ENCODE measurements around the gene B3GNT4.
A peak's percentile ranks its signal among the peaks of the same experiment; 100 is the strongest.
"Not testable (repeated sequence)": the region's sequence is repeated elsewhere in the genome, so short reads cannot be mapped to it uniquely, and the experiment has no call there.

The B3GNT4 gene

GRCh38 chr12:122176473-122176872 is 27.0 kb upstream of the B3GNT4 start:
- not testable (repeated sequence) for H3K4me1 ChIP-seq (ENCODE audit: insufficient read depth, low read length); H3K36me3 ChIP-seq (ENCODE audit: insufficient read depth, low read length); H3K9me3 ChIP-seq (ENCODE audit: control insufficient read depth, insufficient read depth, low read length); H3K9ac ChIP-seq (ENCODE audit: low read depth, low read length)

DNA sequence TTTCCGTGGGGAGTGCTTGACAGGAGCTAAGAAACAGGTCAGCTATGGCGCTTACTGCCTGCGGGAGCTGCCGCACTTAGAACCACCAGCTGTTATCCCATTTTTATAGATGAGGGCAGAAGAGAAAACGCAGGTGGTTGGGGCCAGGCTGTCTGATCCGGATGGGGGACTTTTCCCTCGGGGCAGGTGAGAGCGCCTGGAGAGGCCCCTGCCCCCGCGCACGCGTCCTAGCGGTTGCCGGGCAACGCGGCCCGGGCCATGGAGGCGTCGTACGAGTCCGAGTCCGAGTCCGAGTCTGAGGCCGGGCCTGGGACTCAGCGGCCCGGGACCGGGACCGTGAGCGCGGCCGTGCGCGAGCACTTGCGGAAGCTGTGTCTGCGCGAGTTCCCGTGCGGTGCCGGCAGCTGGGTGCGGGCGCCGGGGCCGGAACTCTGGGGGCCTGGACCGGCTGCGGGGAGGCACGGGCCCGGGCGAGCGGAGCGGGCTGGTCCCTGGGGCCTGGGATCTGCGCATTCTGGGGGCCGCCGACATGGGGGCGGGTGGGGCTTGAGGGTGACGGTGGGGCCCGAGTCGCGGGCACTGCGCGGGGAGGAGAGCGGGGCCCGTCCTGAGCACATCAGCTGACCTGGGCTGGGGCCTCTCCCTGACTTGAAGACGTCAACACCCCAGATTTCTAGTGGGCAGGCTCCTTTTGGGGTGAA is 20.5 kb upstream of the B3GNT4 start, which contains the start of gene LRRC43:
TSS of gene LRRC43 (plus strand) at position 237 of the 701 bp plus-strand sequence. CDS start at position 259, 22 bp downstream.
- Histone ChIP-seq H3K36me3 (ENCODE audit: insufficient read depth, low read length) (no peaks in the 10 kb centered on the region), H3K9me3 (ENCODE audit: control insufficient read depth, insufficient read depth, low read length) (no peaks in the 10 kb centered on the region), H3K4me1 (ENCODE audit: insufficient read depth, low read length) (peaks cover 5% of the 10 kb centered on the region; the same call in 1 of the 2 replicates), H3K9ac (ENCODE audit: low read depth, low read length) (peak within 1 kb of the TSS; percentile 60; the same call in 1 of the 2 replicates)

DNA sequence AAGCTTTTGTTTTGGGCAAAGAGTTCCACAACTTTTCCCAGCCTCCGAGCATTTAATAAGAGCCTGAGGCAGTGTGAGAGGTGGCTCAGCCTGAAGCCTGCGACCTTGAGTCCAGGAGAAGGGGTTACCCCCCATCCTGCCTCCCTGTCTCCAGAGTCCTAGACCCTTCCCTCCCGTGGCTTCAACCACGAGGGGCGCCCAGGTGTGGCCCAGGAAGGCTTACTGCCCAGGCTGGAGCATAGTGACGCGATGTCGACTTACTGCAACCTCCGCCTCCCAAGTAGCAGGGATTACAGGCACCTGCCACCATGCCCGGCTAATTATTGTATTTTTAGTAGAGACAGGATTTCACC is 19.9 kb upstream of the B3GNT4 start:
- H3K9ac ChIP-seq (ENCODE audit: low read depth, low read length): peak overlapping the region; percentile 60; the same call in 1 of the 2 replicates
- H3K4me1 ChIP-seq (ENCODE audit: insufficient read depth, low read length): peaks cover 5% of the 10 kb centered on the region; the same call in 1 of the 2 replicates
- H3K36me3 ChIP-seq (ENCODE audit: insufficient read depth, low read length): no peaks in the 10 kb centered on the region
- H3K9me3 ChIP-seq (ENCODE audit: control insufficient read depth, insufficient read depth, low read length): no peaks in the 10 kb centered on the region

GRCh38 chr12:122184517-122184916 is 19.0 kb upstream of the B3GNT4 start:
- Histone ChIP-seq H3K9ac (ENCODE audit: low read depth, low read length) (no peak overlapping the region), H3K9me3 (ENCODE audit: control insufficient read depth, insufficient read depth, low read length) (no peaks in the 10 kb centered on the region), H3K36me3 (ENCODE audit: insufficient read depth, low read length) (no peaks in the 10 kb centered on the region), H3K4me1 (ENCODE audit: insufficient read depth, low read length) (peaks cover 5% of the 10 kb centered on the region; the same call in 1 of the 2 replicates)

DNA sequence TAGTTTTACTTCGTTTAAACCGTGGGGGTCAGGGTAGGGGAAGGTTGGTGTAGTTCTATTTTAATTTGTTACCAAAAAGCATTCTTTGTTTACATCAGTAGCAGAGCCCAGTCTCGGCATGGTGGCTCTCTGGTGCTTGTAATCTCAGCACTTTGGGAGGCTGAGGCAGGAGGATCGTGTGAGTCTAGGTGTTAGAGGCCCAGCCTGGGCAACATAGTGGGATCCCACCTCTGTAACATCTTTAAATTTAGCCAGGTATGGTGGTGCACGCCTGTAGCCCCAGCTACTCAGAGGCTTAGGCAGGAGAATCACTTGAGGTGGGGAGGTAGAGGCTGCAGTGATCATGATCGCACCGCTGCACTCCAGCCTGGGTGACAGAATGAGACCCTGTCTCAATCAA is 18.4 kb upstream of the B3GNT4 start:
- Histone ChIP-seq H3K36me3 (ENCODE audit: insufficient read depth, low read length) (no peaks in the 10 kb centered on the region), H3K9me3 (ENCODE audit: control insufficient read depth, insufficient read depth, low read length) (no peaks in the 10 kb centered on the region), H3K9ac (ENCODE audit: low read depth, low read length) (no peak overlapping the region), H3K4me1 (ENCODE audit: insufficient read depth, low read length) (peaks cover 5% of the 10 kb centered on the region; the same call in 1 of the 2 replicates)

- H3K4me1 ChIP-seq (ENCODE audit: insufficient read depth, low read length): peaks cover 5% of the 10 kb centered on the region; the same call in 1 of the 2 replicates
- no peak overlapping the region for H3K9ac ChIP-seq (ENCODE audit: low read depth, low read length)
- no peaks in the 10 kb centered on the region for H3K9me3 ChIP-seq (ENCODE audit: control insufficient read depth, insufficient read depth, low read length)
- H3K36me3 ChIP-seq (ENCODE audit: insufficient read depth, low read length): no peaks in the 10 kb centered on the region
Measured at GRCh38 chr12:122185494-122186082, 17.9 kb upstream of the B3GNT4 start.

DNA sequence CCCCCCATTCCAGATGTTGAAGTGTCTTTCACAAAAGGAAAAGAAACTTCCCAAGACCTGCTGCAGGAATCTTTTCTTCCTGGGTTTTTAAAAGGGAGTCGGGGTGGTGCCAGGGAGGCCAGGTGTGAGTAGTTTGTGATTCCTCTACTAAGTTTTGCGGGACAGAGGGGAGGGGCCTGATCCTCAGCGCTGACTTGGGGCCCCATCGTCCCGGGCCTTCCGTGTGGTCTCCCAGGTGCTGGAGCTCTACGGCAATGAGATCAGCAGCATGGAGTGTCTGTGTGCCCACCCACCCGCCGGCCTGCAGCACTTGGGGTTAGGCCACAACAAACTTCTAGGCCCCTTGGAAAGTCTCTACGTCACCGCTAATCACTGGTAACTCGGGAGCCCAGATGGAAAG is 16.0 kb upstream of the B3GNT4 start:
- Histone ChIP-seq H3K4me1 (ENCODE audit: insufficient read depth, low read length) (peaks cover 5% of the 10 kb centered on the region; the same call in 1 of the 2 replicates), H3K9ac (ENCODE audit: low read depth, low read length) (no peak overlapping the region), H3K36me3 (ENCODE audit: insufficient read depth, low read length) (no peaks in the 10 kb centered on the region), H3K9me3 (ENCODE audit: control insufficient read depth, insufficient read depth, low read length) (no peaks in the 10 kb centered on the region)

- H3K36me3 ChIP-seq (ENCODE audit: insufficient read depth, low read length): no peaks in the 10 kb centered on the region
- peaks cover 5% of the 10 kb centered on the region; the same call in 1 of the 2 replicates for H3K4me1 ChIP-seq (ENCODE audit: insufficient read depth, low read length)
- H3K9me3 ChIP-seq (ENCODE audit: control insufficient read depth, insufficient read depth, low read length): no peaks in the 10 kb centered on the region
- no peak overlapping the region for H3K9ac ChIP-seq (ENCODE audit: low read depth, low read length)
Measured at GRCh38 chr12:122189626-122190475, 13.7 kb upstream of the B3GNT4 start.

- Histone ChIP-seq H3K9me3 (ENCODE audit: control insufficient read depth, insufficient read depth, low read length) (no peaks in the 10 kb centered on the region), H3K36me3 (ENCODE audit: insufficient read depth, low read length) (no peaks in the 10 kb centered on the region), H3K9ac (ENCODE audit: low read depth, low read length) (no peak overlapping the region), H3K4me1 (ENCODE audit: insufficient read depth, low read length) (peaks cover 5% of the 10 kb centered on the region; the same call in 1 of the 2 replicates)
Measured at GRCh38 chr12:122190842-122191668, 12.5 kb upstream of the B3GNT4 start.

DNA sequence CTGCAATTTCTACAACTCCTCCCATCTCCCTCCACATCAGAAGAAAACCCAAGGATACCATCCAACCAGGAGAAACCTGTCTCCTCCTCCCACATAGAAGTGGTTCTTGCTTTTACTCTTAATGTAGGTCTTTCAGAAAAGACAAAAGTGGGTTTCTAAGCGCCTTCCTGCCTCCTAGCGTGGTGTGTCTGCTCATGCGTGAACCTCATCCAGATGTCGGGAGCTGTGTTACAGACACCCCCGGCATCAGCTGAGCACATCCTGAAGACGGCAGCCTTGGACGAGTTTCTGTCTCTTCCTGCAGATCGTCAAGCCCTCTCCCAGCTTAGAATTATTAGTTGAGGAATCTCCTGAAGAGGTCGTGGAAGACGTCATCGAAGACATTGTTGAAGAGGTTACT is 11.1 kb upstream of the B3GNT4 start:
- Histone ChIP-seq H3K9ac (ENCODE audit: low read depth, low read length) (no peak overlapping the region), H3K36me3 (ENCODE audit: insufficient read depth, low read length) (no peaks in the 10 kb centered on the region), H3K4me1 (ENCODE audit: insufficient read depth, low read length) (peaks cover 3% of the 10 kb centered on the region; the same call in 1 of the 2 replicates)

DNA sequence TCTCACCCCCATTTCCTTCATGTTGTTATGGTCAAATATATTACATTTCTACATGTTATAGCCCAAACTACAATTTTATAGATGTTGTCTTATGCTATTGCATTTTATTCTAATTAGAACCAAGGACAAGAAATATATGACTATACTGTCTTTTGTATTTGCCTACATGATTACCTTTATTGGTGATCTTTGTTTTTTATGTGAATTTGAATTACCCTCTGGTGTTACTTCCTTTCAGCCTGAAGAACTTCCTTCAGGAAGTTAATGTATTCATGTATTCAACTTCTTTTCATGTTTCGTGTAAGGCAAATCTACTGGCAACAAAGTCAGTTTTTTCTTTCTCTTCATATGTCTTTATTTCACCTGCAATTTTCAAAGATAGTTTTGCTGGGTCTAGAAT is 8.7 kb upstream of the B3GNT4 start:
- H3K36me3 ChIP-seq (ENCODE audit: insufficient read depth, low read length): no peaks in the 10 kb centered on the region
- H3K9me3 ChIP-seq (ENCODE audit: control insufficient read depth, insufficient read depth, low read length): no peaks in the 10 kb centered on the region
- H3K4me1 ChIP-seq (ENCODE audit: insufficient read depth, low read length): no peaks in the 10 kb centered on the region
- no peak overlapping the region for H3K9ac ChIP-seq (ENCODE audit: low read depth, low read length)

More for the DNA sequence above, 11.1 kb upstream of the B3GNT4 start:
- H3K9me3 ChIP-seq (ENCODE audit: control insufficient read depth, insufficient read depth, low read length): no peaks in the 10 kb centered on the region

- no peaks in the 10 kb centered on the region for H3K4me1 ChIP-seq (ENCODE audit: insufficient read depth, low read length)
- no peaks in the 10 kb centered on the region for H3K36me3 ChIP-seq (ENCODE audit: insufficient read depth, low read length)
- H3K9ac ChIP-seq (ENCODE audit: low read depth, low read length): no peak overlapping the region
- no peaks in the 10 kb centered on the region for H3K9me3 ChIP-seq (ENCODE audit: control insufficient read depth, insufficient read depth, low read length)
Measured at GRCh38 chr12:122195405-122195804, 8.1 kb upstream of the B3GNT4 start.

GRCh38 chr12:122197612-122197966 is 5.9 kb upstream of the B3GNT4 start:
- H3K36me3 ChIP-seq (ENCODE audit: insufficient read depth, low read length): no peaks in the 10 kb centered on the region
- H3K4me1 ChIP-seq (ENCODE audit: insufficient read depth, low read length): no peaks in the 10 kb centered on the region
- no peak overlapping the region for H3K9ac ChIP-seq (ENCODE audit: low read depth, low read length)
- H3K9me3 ChIP-seq (ENCODE audit: control insufficient read depth, insufficient read depth, low read length): no peaks in the 10 kb centered on the region
